PC-3 (cell line): ENCODE measurements around the gene HINFP. TPM values are rescaled to one million over a fixed set of nuclear protein-coding genes. Genes with fewer than 3 reads are reported as not detected.
A peak's percentile ranks its signal among the peaks of the same experiment; 100 is the strongest.

Source experiments
- ATAC-seq: fragments of 200-7000 bp; cut with Tn5 transposase; 2 replicates; pipeline ENCODE4 v1.9.1; 2020; ENCODE audit warnings: mild to moderate bottlenecking, moderate library complexity
- BruUV-seq: library from RNA; stranded (reverse); fragments of 400-500 nt; replicated peaks from 2 replicates; lab custom pipeline; 2021; lab: Mats Ljungman, UMichigan
- CTCF ChIA-PET: fragments of 300-600 bp; sonication (Branson Sonifier 250); formaldehyde crosslinking; loops from one replicate; lab custom pipeline; 2022; ENCODE audit warnings: antibody characterized with exemption; lab: Charles Lee
- POLR2A ChIA-PET: fragments of 300-600 bp; sonication (Branson Sonifier 250); formaldehyde crosslinking; loops from one replicate; lab custom pipeline; 2022; ENCODE audit warnings: antibody characterized with exemption; ENCODE audit not compliant: unreplicated experiment; lab: Charles Lee
- DNase-seq: peaks from one replicate; pipeline ENCODE4 v3.0.0-alpha.2; 2015
- H2AFZ ChIP-seq: fragments of 300-600 bp; sonication (generic); 2 replicates; pipeline ENCODE4 v1.6.0; 2016; ENCODE audit warnings: antibody characterized with exemption, low read length
- H3F3A ChIP-seq: fragments of 300-600 bp; sonication (generic); one replicate; pipeline ENCODE4 v1.6.0; 2017; ENCODE audit warnings: antibody characterized with exemption, low read length, control low read depth, mild to moderate bottlenecking; ENCODE audit not compliant: unreplicated experiment
- H3K27ac ChIP-seq: fragments of 300-600 bp; sonication (generic); 2 replicates; pipeline ENCODE4 v1.5.1; 2016; ENCODE audit warnings: mild to moderate bottlenecking, low read length
- H3K27me3 ChIP-seq: fragments of 300-600 bp; sonication (generic); 2 replicates; pipeline ENCODE4 v1.6.1; 2016; ENCODE audit warnings: low read length, mixed read lengths
- H3K36me3 ChIP-seq: fragments of 300-600 bp; sonication (generic); 2 replicates; pipeline ENCODE4 v1.6.1; 2016; ENCODE audit warnings: low read depth, mixed run types, low read length, mixed read lengths
- H3K4me1 ChIP-seq: fragments of 300-600 bp; sonication (generic); 2 replicates; pipeline ENCODE4 v1.5.1; 2016; ENCODE audit warnings: low read length; ENCODE audit not compliant: insufficient read depth
- H3K4me2 ChIP-seq: fragments of 300-600 bp; sonication (generic); 2 replicates; pipeline ENCODE4 v1.6.0; 2016; ENCODE audit warnings: low read length
- H3K4me3 ChIP-seq: fragments of 300-600 bp; sonication (generic); 2 replicates; pipeline ENCODE4 v1.5.1; 2016; ENCODE audit warnings: mild to moderate bottlenecking, low read length, mixed read lengths
- H3K79me2 ChIP-seq: fragments of 300-600 bp; sonication (generic); 2 replicates; pipeline ENCODE4 v1.6.1; 2017; ENCODE audit warnings: low read length, mixed read lengths
- H3K9ac ChIP-seq: fragments of 300-600 bp; sonication (generic); 2 replicates; pipeline ENCODE4 v1.6.0; 2016; ENCODE audit warnings: mild to moderate bottlenecking, low read length
- H3K9me2 ChIP-seq: fragments of 300-600 bp; sonication (generic); replicated peaks from 2 replicates; pipeline ENCODE4 v1.6.1; 2016; ENCODE audit warnings: mixed run types, low read length, mixed read lengths
- H3K9me3 ChIP-seq: fragments of 300-600 bp; sonication (generic); 2 replicates; pipeline ENCODE4 v1.6.1; 2016; ENCODE audit warnings: low read length, mixed read lengths
- H4K20me1 ChIP-seq: fragments of 300-600 bp; sonication (generic); 2 replicates; pipeline ENCODE4 v1.6.1; 2016; ENCODE audit warnings: low read length, mixed read lengths
- EZH2 ChIP-seq: fragments of 300-600 bp; sonication (generic); IDR thresholded peaks from one replicate; pipeline ENCODE4 v1.6.1; 2017; ENCODE audit warnings: antibody characterized with exemption, mild to moderate bottlenecking, low read length; ENCODE audit not compliant: unreplicated experiment
- EZH2phosphoT487 ChIP-seq: fragments of 300-600 bp; sonication (generic); IDR thresholded peaks from 2 replicates; pipeline ENCODE4 v1.6.1; 2018; ENCODE audit warnings: mild to moderate bottlenecking, antibody characterized with exemption, low read length, borderline replicate concordance
- intact Hi-C: fragments of 100-400 bp; cut with micrococcal nuclease; formaldehyde crosslinking; loops from 2 replicates; pipeline ENCODE4 v1.9.0; 2023
- total RNA-seq: library from RNA; depleted of rRNA; stranded (reverse); fragments of >200 nt; gene quantifications from 2 replicates; pipeline ENCODE4 v1.2.3, GENCODE V29; 2014
- TF ChIP-seq, protein P1 (sequence below): fragments of 300-600 bp; sonication (generic); conservative IDR thresholded peaks from 2 replicates; pipeline ENCODE4 v1.5.1; 2017; ENCODE audit warnings: antibody characterized with exemption, low read depth, mild to moderate bottlenecking, low read length

The HINFP gene
- total RNA-seq, 1 experiment from 2014 or later: 24.7 TPM

DNA sequence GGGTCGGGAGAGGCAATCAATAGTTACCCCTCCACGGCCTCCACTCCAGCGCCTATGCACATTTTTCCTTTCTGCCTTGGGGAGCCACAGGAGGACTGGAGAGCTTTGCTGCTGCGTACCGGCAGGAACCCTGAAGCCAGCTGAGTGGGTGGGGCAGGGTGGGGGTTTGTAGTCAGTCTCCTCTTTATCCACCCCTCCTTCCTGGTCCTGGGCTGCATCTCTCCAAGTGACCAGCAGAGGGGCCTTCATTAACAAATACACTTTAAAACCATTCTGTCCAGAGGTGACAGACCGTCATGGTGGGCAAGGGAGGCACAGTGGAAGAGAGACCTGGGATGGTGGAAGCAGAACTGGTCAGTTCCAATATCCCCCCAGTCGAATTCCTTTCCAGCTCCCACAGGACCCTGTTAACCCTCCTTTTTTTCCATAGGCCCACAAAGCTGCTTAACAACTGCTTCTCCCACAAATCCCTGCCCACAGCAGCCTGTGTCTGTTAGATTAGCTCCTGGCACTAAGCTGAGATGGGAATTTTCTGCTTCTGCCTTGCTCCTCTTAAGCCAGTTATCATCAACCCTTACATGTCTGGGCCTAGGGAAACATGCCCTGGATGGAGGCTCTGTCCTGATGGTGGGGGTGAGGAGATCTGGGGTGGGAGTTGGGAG, 23.6 kb downstream of the HINFP start:
- TF ChIP-seq, protein P1, sequence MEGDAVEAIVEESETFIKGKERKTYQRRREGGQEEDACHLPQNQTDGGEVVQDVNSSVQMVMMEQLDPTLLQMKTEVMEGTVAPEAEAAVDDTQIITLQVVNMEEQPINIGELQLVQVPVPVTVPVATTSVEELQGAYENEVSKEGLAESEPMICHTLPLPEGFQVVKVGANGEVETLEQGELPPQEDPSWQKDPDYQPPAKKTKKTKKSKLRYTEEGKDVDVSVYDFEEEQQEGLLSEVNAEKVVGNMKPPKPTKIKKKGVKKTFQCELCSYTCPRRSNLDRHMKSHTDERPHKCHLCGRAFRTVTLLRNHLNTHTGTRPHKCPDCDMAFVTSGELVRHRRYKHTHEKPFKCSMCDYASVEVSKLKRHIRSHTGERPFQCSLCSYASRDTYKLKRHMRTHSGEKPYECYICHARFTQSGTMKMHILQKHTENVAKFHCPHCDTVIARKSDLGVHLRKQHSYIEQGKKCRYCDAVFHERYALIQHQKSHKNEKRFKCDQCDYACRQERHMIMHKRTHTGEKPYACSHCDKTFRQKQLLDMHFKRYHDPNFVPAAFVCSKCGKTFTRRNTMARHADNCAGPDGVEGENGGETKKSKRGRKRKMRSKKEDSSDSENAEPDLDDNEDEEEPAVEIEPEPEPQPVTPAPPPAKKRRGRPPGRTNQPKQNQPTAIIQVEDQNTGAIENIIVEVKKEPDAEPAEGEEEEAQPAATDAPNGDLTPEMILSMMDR: peak; percentile 63
- TF ChIP-seq EZH2 (no peak), EZH2phosphoT487 (no peak)
- H3K79me2 ChIP-seq: no peaks in the 10 kb centered on the region
- peak; percentile 89 for ATAC-seq
- ChIA-PET CTCF (interaction anchor here (0.6 to 1.3 kb wide), 6 partner anchors 20 to 1669 kb away, joined by 4 to 9 read pairs (median 8); partner anchors contain the start of gene USP2), POLR2A (interaction anchor here (0.5 kb wide), 1 partner anchor 23 kb away, joined by 3 read pairs; the partner anchor contains the start of gene HINFP)
- H3K9ac ChIP-seq: no peak overlapping the region
- H3K4me2 ChIP-seq: peak overlapping the region; percentile 63
- peak overlapping the region; percentile 60 for H2AFZ ChIP-seq
- H3K9me2 ChIP-seq: no peaks in the 10 kb centered on the region
- 0 out of 2 replicates have a peak, but pooled peaks cover 3% of the 10 kb centered on the region for H3K4me1 ChIP-seq
- no peak overlapping the region for H3K27ac ChIP-seq
- no peaks in the 10 kb centered on the region for H3K36me3 ChIP-seq
- H3F3A ChIP-seq: no peaks in the 10 kb centered on the region
- peak; percentile 83 for DNase-seq
- no TSS peak for BruUV-seq
- H3K27me3 ChIP-seq: no peaks in the 10 kb centered on the region
- H3K4me3 ChIP-seq: no peak overlapping the region; the same call in 1 of the 2 replicates
- intact Hi-C loops: loop anchor here (1.0 to 10.0 kb wide), 2 partner anchors 52 to 150 kb away; no protein-coding TSS in a partner anchor
- no peaks in the 10 kb centered on the region for H3K9me3 ChIP-seq
- H4K20me1 ChIP-seq: no peaks in the 10 kb centered on the region

DNA sequence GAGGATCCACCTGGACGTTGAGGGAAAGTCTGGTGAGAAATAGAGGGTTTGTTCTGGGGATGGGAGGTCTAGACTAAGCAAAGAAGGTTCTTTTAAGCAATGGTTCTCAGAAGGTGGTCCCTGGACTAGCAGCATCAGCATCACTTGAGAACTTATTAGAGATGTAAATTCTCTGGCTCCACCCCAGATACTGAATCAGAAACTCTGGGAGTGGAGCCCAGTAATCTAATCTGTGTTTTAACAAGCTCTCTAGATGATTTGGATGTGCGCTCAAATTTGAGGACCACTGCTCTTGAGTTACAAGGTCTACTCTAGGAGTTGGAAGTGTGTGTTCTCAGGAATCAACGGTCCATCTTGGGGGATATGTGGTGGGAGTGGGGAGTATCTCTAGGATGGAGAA, 24.2 kb downstream of the HINFP start:
- no peak overlapping the region for H3K9ac ChIP-seq
- no peaks in the 10 kb centered on the region for H3F3A ChIP-seq
- H3K79me2 ChIP-seq: no peaks in the 10 kb centered on the region
- 0 out of 2 replicates have a peak, but pooled peaks cover 3% of the 10 kb centered on the region for H3K4me1 ChIP-seq
- BruUV-seq: no TSS peak
- H3K9me3 ChIP-seq: no peaks in the 10 kb centered on the region
- POLR2A ChIA-PET: interaction anchor here (0.6 to 0.7 kb wide), 2 partner anchors 24 to 216 kb away, joined by 3 to 4 read pairs; no protein-coding TSS in a partner anchor
- TF ChIP-seq EZH2 (no peak), EZH2phosphoT487 (no peak)
- TF ChIP-seq, protein P1: no peak
- intact Hi-C loops: loop anchor here (1.0 to 10.0 kb wide), 2 partner anchors 52 to 149 kb away; no protein-coding TSS in a partner anchor
- CTCF ChIA-PET: no interaction called here
- H3K36me3 ChIP-seq: no peaks in the 10 kb centered on the region
- H2AFZ ChIP-seq: no peak overlapping the region
- no peaks in the 10 kb centered on the region for H4K20me1 ChIP-seq
- H3K4me2 ChIP-seq: no peak overlapping the region
- no peaks in the 10 kb centered on the region for H3K9me2 ChIP-seq
- no peak overlapping the region for H3K27ac ChIP-seq
- DNase-seq (no peak), ATAC-seq (no peak)
- no peak overlapping the region for H3K4me3 ChIP-seq
- no peaks in the 10 kb centered on the region for H3K27me3 ChIP-seq
